GM18526 (cell line): Measurements from ENCODE around the gene HOXA5.

Source experiments
- POLR2A ChIP-seq: IDR thresholded peaks from 3 replicates; pipeline ENCODE4 v1.6.1; 2011; ENCODE audit not compliant: insufficient read length; ENCODE audit errors: extremely low read depth

Gene HOXA5

GRCh38 chr7:27151341-27151930 lies 8.0 kb upstream of the HOXA5 start:
- no peak for TF ChIP-seq POLR2A

GRCh38 chr7:27150568-27151340 lies 7.3 kb upstream of the HOXA5 start:
- no peak for TF ChIP-seq POLR2A

GRCh38 chr7:27149842-27150567 lies 6.5 kb upstream of the HOXA5 start:
- no peak for TF ChIP-seq POLR2A

GRCh38 chr7:27148756-27149641 lies 5.5 kb upstream of the HOXA5 start:
- TF ChIP-seq POLR2A: no peak

GRCh38 chr7:27148031-27148755 lies 4.7 kb upstream of the HOXA5 start:
- TF ChIP-seq POLR2A: no peak

- TF ChIP-seq POLR2A: no peak
These were observed 3.9 kb upstream of the HOXA5 start, which contains the start of gene HOXA6 for GRCh38 chr7:27147199-27148030. HOXA6 (minus strand) TSS chr7:27147774; CDS start chr7:27147749, 25 bp downstream.

- TF ChIP-seq POLR2A: no peak
These were observed 3.2 kb upstream of the HOXA5 start for GRCh38 chr7:27146491-27147198.

GRCh38 chr7:27145914-27146412 lies 2.5 kb upstream of the HOXA5 start:
- no peak for TF ChIP-seq POLR2A

- TF ChIP-seq POLR2A: no peak
These were observed 1.9 kb upstream of the HOXA5 start for GRCh38 chr7:27145165-27145913.

GRCh38 chr7:27144781-27145164 lies 1.3 kb upstream of the HOXA5 start:
- no peak for TF ChIP-seq POLR2A

- TF ChIP-seq POLR2A: no peak
These were observed 684 bp upstream of the HOXA5 start for GRCh38 chr7:27143950-27144780.
